ENCODE measurements around the gene GBP1. TPM values are rescaled to one million over a fixed set of nuclear protein-coding genes. Genes with fewer than 3 reads are reported as not detected.

GBP1 gene, protein sequence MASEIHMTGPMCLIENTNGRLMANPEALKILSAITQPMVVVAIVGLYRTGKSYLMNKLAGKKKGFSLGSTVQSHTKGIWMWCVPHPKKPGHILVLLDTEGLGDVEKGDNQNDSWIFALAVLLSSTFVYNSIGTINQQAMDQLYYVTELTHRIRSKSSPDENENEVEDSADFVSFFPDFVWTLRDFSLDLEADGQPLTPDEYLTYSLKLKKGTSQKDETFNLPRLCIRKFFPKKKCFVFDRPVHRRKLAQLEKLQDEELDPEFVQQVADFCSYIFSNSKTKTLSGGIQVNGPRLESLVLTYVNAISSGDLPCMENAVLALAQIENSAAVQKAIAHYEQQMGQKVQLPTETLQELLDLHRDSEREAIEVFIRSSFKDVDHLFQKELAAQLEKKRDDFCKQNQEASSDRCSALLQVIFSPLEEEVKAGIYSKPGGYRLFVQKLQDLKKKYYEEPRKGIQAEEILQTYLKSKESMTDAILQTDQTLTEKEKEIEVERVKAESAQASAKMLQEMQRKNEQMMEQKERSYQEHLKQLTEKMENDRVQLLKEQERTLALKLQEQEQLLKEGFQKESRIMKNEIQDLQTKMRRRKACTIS
- total RNA-seq, result 100 to 1,000 TPM in 2 of 7 donors, 10 to 100 TPM in 5; 40.2 to 134 (median 63.1) TPM
- polyA plus RNA-seq, result 10 to 100 TPM; 15.8 to 51.6 (median 18.5) TPM
- long read RNA-seq, donor 1, transcript GBP1-201 (11 exons, 3,035 nt), result major isoform, 9 of 16 reads
- long read RNA-seq, donor 1, partial matches to known transcripts, result 0 of 16 reads
- long read RNA-seq, donor 1, other reads (novel, unspliced or antisense), result 0 of 16 reads
- long read RNA-seq, donor 2, partial matches to known transcripts, result 0 of 7 reads
- long read RNA-seq, donor 2, other reads (novel, unspliced or antisense), result 0 of 7 reads

DNA sequence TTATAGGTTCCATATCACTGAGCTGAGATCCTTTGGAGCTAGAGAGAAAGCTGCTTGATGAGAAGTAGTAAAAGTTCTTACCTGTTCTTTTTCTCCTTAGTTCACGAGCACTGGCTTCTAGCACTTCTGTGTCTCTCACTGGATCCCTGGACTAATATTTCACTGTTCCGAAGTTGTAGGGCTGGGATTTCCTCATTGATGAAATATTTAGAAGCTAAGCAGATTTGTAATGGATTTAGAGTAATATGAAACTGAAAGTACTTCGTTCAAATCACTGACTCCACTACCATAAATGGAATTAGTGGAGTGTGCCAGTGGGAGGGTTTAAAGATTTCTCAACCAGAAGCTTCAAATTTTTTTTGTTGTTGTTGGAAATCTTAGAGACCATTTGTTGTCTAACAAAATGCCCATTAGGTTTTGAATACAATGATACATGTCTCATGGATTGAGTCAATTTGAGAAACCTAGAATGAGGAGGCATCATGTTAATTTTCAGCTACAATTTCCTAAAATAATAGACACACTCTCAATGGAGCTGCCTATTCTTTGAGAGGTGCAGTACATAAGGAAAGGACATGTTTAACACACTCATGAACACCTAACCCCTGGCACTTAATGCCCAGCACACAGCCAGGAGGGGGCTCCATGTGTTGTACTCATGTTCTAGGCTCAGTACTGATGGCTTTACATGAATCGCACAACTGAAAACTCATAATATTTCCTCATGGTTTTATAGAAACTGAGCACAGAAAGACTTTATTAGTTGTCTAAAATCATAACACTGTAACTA lies at the start of gene GBP1:
Gene GBP1, minus strand, starts transcription at position 130 of the 790 bp plus-strand sequence. CDS start 1,974 bp downstream, outside the sequence.
- 16 to 25% (median 21%) methylated on average over 4 of the region's 4 CpGs for WGBS, 5 donors

DNA sequence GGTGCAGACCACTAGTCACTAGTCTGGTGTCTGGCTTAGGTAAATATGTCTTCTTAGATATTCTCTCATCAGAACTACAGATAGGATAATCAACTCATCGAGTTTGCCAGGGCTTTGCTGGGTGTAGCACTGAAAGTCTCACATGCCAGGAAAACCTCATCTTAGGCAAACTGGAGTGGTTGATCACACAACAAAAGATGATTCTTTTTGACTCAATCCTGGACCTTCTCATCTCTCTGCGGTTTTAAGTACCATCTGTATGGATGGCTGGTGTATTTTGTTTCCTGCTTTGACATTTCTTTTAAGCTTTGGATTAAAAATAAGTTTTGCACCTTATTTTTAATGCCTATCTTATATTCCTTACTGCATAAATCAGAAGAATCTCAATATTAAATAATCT lies 49.7 kb upstream of the GBP1 start:
- intact Hi-C loops (cut with DNase I; ENCODE audit: low total_unique reads), result no loop called here
- Histone ChIP-seq H3K4me1 (peaks cover 0 to 19% (median 0%) of the 10 kb centered on the region in 6 donors), H3K36me3 (peaks cover 2 to 100% (median 91%) of the 10 kb centered on the region in 6 donors), H3K9me3 (no peaks in the 10 kb centered on the region), H3K4me3 (no peak overlapping the region), H3K27me3 (replicated peaks in 1 of 7) (no peaks in the 10 kb centered on the region), H3K27ac (no peak overlapping the region)
- WGBS, 5 donors, result 69 to 91% (median 84%) methylated on average over 2 of the region's 2 CpGs
- DNase-seq, result no peak
- no peak for TF ChIP-seq POLR2AphosphoS5 (IDR thresholded peaks at IDR 0.05)
- no peak for TF ChIP-seq POLR2A (IDR thresholded peaks at IDR 0.05)
- TF ChIP-seq, protein P1, sequence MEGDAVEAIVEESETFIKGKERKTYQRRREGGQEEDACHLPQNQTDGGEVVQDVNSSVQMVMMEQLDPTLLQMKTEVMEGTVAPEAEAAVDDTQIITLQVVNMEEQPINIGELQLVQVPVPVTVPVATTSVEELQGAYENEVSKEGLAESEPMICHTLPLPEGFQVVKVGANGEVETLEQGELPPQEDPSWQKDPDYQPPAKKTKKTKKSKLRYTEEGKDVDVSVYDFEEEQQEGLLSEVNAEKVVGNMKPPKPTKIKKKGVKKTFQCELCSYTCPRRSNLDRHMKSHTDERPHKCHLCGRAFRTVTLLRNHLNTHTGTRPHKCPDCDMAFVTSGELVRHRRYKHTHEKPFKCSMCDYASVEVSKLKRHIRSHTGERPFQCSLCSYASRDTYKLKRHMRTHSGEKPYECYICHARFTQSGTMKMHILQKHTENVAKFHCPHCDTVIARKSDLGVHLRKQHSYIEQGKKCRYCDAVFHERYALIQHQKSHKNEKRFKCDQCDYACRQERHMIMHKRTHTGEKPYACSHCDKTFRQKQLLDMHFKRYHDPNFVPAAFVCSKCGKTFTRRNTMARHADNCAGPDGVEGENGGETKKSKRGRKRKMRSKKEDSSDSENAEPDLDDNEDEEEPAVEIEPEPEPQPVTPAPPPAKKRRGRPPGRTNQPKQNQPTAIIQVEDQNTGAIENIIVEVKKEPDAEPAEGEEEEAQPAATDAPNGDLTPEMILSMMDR (IDR thresholded peaks at IDR 0.05 in 8 of 11, conservative IDR thresholded peaks at IDR 0.05 in 3 of 11), result no peak

More for the DNA sequence above, at the start of gene GBP1:
- intact Hi-C loops (cut with DNase I; ENCODE audit: low total_unique reads), result no loop called here
- Histone ChIP-seq H3K27me3 (replicated peaks in 1 of 7) (no peaks in the 10 kb centered on the region), H3K9me3 (no peaks in the 10 kb centered on the region), H3K4me3 (peak within 1 kb of the TSS; percentile 43 to 70 (median 56)), H3K4me1 (peaks cover 13 to 81% (median 50%) of the 10 kb centered on the region in 6 donors), H3K36me3 (peaks cover 0 to 31% (median under 1%) of the 10 kb centered on the region in 6 donors), H3K27ac (peak within 1 kb of the TSS; percentile 69 to 89 (median 86))
- peak in 1 of 3 donors; percentile 23 for TF ChIP-seq POLR2AphosphoS5 (IDR thresholded peaks at IDR 0.05)
- TF ChIP-seq, protein P1 (IDR thresholded peaks at IDR 0.05 in 8 of 11, conservative IDR thresholded peaks at IDR 0.05 in 3 of 11), result no peak
- peak in 1 of 3 donors; percentile 45 for TF ChIP-seq POLR2A (IDR thresholded peaks at IDR 0.05)
- DNase-seq, result no peak

DNA sequence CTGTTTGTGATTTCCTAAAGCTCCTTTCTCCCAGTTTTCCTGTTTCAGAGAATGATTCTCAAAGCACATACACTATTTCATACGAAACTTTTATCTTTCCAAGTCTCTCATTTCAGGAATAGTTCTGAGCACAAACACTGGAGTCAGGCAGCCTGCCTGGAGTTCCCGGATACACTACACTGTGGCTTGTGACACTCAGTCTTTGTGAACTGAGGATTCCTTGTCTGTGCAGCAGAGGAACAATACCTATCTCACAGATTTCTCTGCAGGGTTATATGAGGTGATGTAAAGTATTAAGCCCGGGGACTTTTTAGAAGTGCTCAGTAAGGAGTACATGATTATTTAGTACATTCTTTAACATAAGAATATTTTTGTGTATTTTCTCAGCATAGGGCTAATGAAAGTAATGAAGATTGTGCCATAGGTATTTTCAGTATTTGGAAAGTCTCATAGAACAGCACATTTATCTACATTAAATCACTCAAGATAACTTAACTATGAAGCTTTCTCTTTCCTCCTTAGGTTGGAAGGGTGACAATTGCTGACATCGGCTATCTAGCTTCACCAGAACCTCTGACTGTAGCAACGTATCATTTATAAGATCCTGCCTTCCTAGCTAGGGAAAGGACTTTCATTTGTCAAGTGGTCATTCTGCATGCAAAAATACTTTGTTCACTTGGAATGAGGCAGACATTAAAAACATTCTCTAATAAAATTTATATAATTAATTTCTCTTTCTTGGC lies 48.0 kb upstream of the GBP1 start:
- intact Hi-C loops (cut with DNase I; ENCODE audit: low total_unique reads), result no loop called here
- peak overlapping the region in 1 of 8 donors; percentile 10 for H3K27ac ChIP-seq
- no peak overlapping the region for H3K4me3 ChIP-seq
- H3K4me1 ChIP-seq, result peaks cover 0 to 12% (median 0%) of the 10 kb centered on the region in 6 donors
- DNase-seq, result no peak
- peaks cover 4 to 100% (median 92%) of the 10 kb centered on the region in 6 donors for H3K36me3 ChIP-seq
- 80 to 85% (median 82%) methylated on average over 5 of the region's 5 CpGs for WGBS, 5 donors
- TF ChIP-seq POLR2A (IDR thresholded peaks at IDR 0.05) (no peak), POLR2AphosphoS5 (IDR thresholded peaks at IDR 0.05) (peak in 1 of 3 donors; percentile 1)
- no peaks in the 10 kb centered on the region for H3K9me3 ChIP-seq
- H3K27me3 ChIP-seq (replicated peaks in 1 of 7), result no peaks in the 10 kb centered on the region
